ENCODE data around the gene PRR14.

The PRR14 gene

DNA sequence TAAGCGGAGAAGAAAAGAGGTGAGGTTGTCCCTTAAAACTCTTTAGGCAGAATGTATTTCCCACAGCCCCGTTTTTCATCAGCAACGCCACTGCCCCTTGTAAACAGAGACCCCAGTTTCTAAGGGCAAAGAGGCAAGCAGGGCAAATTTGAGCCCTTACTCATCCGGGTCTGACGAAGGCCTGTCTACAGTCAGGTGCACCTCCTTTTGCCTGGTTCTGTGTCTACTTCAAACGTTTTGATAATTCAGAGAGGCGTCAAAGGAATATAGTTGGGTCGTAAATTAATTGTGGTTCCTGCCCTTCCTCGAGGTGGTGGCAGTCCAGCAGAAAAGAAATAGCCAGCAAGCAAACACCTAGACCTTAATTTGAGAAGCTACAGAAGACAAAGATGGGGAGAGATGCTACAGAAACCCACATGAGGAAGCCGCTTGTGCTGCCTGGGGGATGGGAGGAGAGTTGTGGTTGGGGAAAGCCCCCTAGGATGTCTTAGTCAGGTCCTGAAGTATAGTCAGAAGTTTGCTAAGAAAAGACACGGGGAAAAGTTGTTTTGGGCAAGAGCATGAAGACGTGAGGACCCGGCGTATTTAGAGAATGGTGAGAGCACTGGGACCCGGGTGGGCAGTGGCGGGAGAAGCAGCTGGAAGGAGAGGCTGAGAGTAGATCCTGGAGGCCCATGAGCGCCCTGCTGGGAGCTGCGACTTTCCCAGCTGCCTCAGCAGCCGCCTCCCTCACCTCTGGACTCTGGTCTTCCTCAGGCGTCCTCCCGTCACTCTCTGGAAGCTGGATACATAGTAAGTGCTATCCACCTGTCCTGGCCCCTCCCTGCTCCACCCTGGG, 9.9 kb downstream of the PRR14 start:
- FAIRE-seq, result no peak

DNA sequence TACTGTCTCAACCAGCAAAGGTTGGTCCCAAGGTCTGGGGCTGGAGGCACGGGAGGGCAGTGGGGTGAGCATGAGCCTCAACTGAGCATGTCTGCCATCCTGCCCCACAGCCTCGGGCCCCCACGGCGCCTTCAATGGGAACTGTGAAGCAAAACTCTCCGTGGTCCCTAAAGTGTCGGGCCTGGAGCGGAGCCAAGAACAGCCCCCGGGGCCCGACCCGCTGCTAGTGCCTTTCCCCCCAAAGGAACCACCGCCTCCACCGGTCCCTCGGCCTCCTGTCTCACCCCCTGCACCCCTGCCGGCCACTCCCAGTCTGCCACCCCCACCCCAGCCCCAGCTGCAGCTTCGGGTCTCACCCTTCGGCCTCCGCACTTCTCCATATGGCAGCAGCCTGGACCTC, 11.7 kb downstream of the PRR14 start:
- no peak for FAIRE-seq

DNA sequence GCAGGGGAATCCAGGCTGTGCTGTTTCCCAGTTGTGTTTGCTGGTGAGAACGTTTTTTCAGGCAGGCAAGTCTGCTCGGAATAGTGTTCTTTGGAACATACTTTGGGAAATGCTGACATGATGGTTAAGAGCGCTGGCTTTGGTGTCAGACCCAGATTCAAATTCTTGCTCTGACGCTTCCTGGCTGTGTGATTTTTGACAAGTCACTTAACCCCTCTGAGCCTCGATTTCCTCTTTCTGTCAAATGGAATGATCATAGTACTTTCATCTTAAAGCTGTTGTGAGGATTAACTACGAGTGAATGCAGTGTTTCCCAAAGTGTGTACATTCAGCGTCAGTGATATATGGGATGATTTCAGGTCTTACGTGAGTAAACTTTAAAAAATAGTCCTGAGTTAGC, 12.3 kb downstream of the PRR14 start:
- FAIRE-seq, result no peak

DNA sequence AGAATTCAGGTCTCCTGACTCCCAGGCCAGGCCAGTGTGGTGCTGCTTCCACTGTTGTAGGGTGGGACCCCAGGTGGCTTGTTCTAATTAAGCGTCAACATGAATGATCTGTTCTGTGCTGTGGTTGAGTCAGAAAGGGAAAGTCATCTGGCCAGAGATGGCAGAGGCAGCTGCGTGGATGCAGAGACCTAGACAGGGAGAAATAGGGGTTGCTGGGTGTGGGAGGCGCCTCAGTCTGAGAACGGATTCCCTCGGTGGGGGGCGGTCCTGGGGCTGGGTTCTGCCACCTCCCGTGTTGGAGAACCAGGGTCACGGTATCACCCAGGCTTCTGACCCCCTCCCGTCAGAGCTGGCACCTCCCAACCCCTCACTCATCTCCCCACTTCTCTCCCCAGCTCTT, 13.1 kb downstream of the PRR14 start:
- no peak for FAIRE-seq

DNA sequence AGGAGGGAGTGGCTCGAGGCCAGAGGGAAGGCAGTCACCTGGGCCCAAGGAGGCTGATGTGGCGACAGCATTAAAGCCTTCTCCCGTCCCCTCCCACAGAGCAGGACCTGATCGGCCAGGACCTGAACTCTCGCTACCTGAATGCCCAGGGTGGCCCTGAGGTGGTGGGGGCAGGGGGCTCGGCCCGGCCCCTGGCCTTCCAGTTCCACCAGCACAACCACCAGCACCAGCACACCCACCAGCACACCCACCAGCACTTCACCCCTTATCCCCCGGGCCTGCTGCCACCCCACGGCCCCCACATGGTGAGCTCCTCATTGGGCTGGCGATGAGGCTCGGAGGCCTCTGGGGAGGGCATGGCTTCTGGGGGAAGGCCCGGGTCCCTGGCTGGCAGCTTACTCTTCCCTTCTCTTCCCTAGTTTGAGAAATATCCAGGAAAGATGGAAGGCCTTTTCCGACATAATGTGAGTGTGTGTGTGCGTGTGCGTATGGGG, 13.9 kb downstream of the PRR14 start:
- FAIRE-seq, result no peak

DNA sequence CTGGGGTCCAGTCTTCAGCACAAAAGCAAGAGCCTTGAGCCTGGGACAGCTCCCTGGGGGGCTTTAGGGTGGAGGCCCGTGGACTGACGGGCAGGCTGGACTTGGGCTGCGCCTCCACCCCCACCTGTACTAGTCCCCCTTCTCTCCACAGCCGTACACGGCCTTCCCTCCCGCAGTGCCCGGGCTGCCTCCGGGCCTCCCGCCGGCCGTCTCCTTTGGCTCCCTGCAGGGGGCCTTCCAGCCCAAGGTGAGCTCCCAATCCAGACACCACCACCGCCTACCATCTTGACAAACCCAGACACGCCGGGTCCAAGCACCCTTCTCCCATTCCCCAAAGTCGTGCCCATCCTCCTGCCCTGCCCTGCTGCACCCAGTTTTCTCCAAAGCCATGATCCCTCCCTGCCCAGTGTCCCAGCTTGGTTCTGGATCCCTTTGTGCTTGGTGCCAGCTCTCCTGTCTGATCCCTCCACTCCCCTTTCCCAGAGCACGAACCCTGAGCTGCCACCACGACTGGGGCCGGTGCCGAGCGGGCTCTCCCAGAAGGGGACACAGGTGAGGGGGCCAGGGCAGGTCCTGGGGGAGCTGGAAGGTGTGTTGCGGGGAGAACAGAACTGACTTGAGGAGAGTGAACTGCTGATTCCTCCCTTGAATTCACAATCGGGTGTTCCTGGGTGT, 14.5 kb downstream of the PRR14 start:
- FAIRE-seq, result no peak

DNA sequence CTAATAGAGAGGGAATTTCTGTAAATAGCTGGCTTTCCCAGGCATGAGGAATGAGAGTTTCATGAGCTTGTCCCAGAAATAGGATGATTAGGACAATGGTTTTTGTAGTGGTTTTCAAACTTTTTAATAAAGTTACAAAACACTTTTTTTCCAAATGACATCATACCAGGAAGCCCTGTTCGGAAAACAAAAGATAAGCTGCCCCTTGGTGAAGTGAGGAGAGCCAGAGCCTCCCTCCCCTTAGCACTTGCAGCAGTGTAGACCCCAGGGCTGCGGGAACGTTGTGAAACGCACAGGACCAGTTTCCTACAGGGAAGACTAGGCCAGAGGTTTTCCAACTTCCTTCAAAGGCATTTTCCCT, 15.1 kb downstream of the PRR14 start:
- no peak for FAIRE-seq

DNA sequence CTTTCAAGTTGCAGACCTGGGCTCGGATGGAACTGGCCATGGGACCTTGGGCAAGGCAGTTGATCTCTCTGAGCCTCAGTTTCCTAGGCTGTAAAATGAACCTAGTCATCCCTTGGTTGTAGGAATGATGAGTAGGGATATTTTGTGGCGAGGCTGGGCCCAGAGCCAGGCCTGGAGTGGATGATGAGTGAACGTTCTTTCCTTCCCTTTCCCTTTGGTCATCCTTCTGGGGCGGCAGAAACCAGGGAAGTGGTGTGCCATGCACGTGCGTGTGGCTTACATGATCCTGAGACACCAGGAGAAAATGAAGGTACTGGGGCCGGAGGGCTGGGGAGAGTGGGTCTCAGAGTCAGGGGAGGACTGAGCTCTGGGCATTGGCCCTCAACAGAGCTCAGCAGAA, 15.9 kb downstream of the PRR14 start:
- FAIRE-seq, result no peak

DNA sequence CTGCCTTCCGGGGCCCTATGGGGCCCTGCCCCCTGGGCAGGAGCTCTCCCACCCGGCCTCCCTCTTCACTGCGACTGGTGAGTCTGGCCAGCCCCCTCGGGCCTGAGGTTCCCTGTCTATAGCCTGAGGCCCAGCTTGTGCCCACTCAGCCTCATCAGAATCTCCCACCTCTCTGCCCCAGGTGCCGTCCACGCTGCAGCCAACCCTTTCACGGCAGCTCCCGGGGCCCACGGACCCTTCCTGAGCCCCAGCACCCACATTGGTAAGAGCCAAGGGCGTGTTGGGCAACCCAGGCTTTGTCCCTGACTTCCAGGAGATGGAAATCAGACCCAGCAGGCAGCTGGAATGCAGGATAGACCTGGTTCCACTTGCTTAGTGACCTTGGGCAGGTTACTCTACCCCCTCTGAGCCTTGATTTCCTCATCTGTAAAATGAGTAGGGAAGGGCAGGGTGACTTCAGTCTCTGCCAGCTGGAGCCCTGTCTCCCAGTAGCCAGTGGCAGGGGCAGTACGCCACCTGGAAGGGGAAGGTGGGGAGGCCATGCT, 16.7 kb downstream of the PRR14 start:
- no peak for FAIRE-seq

DNA sequence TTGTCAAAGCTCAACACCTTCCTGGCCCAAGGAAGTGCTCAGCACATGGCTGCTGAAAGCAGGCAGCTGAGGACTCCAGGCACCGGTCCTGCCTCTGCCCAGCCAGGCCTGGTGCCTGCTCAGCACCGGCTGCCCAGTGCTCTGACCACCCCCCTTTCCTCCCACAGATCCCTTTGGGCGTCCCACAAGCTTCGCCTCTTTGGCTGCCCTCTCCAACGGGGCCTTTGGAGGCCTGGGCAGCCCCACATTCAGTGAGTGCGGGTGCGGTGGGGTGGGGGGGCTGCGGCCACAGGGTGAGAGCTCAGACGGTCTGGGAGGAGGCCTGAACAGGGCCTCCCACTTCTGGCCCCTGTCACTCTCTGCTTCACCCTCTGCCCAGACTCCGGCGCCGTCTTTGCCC, 17.6 kb downstream of the PRR14 start:
- FAIRE-seq, result no peak

DNA sequence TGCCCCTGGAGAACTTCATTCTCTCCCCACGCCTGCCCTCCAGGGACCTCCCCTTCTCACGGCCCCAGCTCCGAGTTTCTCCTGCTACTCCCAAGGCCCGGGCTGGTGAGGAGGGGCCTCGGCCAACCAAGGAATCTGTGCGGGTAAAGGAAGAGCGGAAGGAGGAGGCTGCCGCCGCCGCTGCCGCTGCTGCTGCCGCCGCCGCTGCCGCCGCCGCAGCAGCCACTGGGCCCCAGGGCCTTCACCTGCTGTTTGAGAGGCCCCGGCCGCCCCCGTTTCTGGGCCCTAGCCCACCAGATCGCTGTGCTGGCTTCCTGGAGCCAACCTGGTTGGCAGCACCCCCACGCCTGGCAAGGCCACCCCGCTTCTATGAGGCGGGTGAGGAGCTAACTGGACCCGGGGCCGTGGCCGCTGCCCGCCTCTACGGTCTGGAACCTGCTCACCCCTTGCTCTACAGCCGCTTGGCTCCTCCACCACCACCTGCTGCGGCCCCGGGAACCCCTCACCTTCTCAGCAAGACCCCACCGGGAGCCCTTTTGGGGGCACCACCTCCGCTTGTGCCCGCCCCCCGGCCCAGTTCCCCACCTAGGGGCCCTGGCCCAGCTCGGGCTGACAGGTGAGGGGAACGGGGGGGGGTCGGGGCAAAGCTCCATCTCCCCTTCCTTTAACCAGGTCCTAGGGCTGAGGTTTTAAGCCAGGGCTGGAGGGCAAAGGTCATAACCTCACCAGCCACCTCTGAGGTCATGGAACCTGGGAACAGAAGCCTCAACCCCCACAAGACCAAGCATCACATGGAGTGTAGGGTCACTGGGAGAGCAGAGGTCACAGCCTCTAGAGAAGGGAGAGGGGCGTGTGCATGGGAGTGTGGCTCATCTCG, 18.5 kb downstream of the PRR14 start:
- no peak for FAIRE-seq

DNA sequence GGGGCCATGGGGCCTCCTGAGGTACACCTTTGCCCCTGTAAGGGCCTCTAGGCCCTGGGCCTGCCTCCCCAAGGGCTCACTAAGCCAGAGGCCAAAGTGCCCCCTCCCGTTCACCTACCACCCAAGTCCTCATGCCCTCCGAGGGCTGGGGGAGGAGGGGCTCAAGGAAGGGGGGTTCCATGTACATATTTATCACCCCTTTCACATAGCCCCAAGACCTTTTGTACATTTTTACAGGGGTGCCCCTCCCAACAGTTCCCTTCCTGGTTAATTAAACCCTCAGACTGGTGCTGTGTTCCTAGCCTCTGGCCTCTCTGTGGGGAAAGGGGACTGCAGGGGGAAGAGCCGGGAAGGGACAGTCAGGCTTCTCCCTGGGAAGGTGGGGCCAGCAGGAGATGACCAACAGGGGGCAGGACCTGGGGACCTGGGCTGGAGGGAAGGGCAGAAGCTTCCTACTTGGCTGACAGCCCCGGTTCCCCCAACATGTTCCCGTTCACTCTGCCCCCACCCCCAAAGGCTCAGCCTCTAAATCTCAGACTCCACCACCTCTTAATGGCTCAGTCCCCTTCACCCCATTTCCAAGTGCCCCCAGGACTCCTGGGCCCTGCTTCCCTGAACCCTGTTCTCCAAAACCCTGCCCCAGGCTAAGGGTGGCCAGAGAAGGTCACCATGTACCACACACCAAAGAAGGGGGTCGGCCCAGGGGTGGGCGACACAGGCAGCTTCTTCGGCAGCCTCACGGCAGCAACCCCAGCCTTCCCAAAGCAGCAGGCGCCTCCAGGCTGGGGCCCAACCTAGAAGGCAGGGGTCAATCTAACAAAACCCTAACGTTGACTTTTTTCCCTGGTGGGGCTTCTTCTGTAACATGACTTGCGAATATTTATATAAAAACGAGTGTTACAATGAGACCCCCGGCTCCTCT, 19.4 kb downstream of the PRR14 start:
- no peak for FAIRE-seq

DNA sequence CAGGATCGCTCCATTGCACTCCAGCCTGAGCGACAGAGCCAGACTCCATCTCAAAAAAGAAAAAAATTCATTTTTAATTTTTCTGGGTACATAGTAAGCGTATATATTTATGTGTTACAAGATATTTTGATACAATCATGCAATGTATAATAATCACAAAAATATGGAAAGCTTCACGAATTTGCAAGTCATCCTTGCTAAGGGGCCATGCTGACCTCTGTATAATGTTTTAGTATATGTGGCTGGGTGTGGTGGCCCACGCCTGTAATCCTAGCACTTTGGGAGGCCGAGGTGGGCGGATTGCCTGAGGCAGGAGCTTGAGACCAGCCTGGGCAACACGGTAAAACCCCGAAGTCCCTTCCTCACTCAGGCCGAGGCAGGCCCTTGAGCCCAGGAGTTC, 24.4 kb downstream of the PRR14 start:
- FAIRE-seq, result no peak

DNA sequence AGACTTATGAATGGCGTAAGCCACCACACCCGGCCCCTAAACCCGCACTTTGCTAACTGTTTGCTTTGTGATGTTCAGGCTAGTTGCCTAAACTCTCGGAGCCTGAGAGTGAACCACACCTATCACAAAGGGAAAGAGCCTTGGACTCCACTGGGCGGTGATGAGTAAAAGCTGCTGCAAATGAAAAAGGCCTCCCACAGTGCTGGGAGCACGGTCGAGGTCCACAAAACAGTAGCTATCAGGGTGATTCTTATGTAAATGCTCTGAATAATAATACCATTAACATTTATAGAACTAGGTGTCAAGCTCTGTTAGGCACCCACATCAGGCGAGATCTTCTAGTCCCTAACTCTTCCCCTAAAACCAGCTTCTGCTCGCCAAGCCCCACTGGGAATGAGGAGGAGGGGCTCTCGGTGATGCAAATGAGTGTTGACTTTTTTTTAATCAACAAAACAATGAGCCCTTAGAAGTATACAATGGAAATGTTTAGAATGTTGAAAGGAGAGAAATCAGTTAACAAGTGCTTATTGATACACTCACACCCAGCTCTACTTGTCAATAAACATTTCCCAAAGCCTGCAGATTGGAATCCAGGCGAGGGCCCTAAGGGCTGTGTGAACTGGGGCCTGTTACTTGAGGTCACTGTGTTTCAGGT, 27.3 kb downstream of the PRR14 start:
- no peak for FAIRE-seq

DNA sequence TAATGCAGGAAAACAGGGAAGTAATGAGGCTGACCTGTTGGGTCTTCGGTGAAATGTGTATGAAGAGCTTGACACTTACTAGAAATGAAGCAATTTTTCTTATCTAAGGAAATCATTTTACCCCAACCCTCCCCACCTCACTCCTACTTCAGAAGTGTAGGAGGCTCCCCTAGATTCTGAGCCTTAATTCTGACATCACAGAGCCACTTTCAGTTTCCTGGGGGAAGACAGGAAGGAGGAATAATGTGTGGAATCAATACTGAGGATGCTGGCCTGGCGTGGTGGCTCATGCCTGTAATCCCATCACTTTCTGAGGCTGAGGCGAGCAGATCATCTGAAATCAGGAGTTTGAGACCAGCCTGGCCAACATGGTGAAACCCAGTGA, 27.8 kb downstream of the PRR14 start:
- FAIRE-seq, result no peak

DNA sequence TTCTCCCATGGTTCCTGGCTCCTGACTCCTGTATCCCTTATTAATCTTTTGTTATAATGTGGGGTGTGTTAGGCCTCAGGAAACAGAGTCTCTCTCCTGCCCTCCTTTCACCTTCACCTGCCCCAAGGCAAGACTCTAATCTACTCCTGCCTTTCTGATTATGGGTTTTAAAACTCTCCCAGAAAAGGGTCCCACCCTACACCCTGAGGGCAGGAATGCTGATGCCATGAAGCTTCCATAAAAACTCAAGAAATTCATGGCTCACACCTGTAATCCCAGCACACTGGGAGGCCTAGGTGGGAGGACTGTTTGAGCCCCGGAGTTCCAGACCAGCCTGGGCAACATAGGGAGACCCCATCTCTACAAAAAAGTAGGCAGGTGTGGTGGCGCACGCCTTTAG, 29.6 kb downstream of the PRR14 start:
- FAIRE-seq, result no peak

DNA sequence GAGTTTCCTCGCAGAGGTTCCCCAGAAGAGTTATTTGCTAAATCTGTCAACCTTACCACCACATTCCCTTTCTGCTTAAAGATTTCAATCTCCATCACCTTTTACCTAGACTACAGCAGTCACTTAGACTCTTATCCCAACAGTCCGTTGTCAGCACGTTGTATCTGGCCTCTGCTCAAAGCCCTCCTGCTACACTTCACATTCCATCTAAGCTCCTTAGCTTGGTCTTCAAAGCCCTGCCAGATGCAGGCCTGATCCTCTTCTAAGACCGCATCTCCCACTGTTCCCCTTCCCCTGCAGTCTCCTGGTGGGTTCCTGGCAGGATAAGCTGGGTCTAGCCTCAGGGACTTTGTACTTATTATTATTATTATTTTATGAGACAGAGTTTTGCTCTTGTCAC, 37.9 kb downstream of the PRR14 start:
- no peak for FAIRE-seq

DNA sequence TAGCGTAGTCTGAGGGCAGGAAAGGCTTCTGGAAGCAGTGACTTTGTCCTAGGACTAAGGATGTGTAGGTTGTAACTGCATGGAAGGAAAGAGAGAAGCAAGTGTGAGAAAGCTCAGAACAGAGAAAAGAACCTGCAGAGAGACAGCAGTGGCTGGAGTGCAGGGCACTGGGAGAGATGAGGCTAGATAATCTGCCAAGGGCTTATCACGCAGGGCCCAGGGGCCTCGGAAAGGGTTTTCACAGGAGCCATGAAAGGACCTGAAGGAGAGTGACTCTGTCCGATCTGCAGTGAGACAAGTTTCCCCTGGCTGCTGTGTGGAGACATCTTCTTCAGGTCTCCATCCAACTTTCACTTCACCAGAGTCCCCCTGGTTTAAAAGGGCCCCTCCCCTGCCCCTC, 41.1 kb downstream of the PRR14 start:
- no peak for FAIRE-seq

DNA sequence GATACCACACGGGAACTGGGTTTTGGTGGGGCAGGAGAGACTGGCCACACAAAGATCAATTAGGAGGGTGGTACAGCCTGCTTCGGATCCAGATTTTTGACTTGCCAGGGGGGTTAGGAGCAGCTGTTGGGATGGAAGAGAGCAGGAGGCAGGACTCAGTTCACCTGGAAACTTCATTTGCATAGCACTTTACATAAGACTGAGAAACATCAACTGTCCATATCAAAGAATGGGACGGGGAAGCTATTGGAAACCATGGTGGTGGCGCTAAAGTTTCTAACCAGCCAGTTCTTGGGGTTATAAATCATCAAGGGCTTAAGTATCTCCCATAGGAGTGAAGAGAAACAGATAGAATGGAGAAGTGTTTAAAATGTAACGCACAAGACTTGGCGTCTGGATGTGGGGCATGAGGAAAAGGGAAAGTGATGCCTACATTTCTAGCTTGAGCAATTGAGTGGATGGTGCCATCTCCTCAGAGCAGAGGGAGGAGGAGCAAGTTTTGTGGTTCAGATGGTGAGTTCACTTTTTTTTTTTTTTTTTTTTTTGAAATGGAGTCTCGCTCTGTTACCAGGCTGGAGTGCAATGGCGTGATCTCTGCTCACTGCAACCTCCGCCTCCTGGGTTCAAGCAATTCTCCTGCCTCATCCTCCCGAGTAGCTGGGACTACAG, 41.8 kb downstream of the PRR14 start:
- no peak for FAIRE-seq

DNA sequence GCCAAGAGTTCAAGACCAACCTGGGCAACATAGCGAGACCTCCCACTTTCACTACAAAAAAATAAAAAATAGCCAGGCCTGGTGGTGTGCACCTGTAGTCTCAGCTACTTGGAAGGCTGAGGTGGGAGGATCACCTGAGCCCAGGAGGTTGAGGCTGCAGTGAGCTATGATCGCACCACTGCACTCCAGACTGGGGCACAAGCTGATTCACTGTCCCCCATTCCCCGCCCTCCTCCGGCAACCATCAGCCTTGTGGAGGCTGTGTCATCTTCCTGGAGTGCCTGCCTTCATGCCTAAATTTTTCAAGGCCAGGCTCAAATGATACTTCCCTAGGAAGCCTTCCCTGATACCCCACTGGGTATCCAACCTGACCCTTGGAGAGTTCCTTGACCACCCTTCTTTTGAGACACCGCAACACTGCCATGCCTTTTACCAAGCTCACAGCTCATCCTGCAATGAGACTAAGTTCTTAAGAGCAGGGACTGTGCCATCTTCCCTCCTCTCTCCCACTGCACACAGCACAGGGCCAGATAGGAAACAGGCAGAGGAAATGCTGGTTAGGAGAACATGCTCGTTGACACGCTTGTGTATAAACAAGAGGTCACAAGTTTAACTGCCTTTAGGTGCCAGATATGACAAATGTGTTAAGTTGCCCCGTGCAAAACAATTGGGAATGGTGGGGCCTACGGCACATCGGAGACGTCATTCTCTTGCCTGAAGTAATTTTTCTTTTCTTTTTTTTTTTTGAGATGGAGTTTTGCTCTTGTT, 44.4 kb downstream of the PRR14 start:
- no peak for FAIRE-seq
